WTC11 (cell line): ENCODE results near the gene TBL1XR1. TPM values are rescaled to one million over a fixed set of nuclear protein-coding genes. Genes with fewer than 3 reads are reported as not detected.

ENCODE experiments used
- ATAC-seq: fragments of 200-7000 bp; cut with Tn5 transposase; 2 replicates; pipeline ENCODE4 v1.10.0; 2021; ENCODE audit warnings: mild to moderate bottlenecking, moderate library complexity
- CTCF ChIA-PET: fragments of 300-600 bp; sonication (Branson Sonifier 250); formaldehyde crosslinking; loops from one replicate; lab custom pipeline; 2021; ENCODE audit warnings: antibody characterized with exemption; lab: Charles Lee
- POLR2A ChIA-PET: fragments of 350-600 bp; sonication (Branson Sonifier 250); formaldehyde crosslinking; loops from one replicate; lab custom pipeline; 2021; ENCODE audit warnings: antibody characterized with exemption; lab: Charles Lee
- DNase-seq: peaks from one replicate; pipeline ENCODE4 v3.0.0; 2021; ENCODE audit warnings: low spot score
- H3K27ac Mint-ChIP-seq: 2 replicates; pipeline ENCODE4 v1.8.0; 2021; ENCODE audit warnings: mixed read lengths
- H3K27me3 Mint-ChIP-seq: 2 replicates; pipeline ENCODE4 v1.8.0; 2021; ENCODE audit warnings: low read depth, mild to moderate bottlenecking, moderate library complexity, mixed read lengths
- H3K36me3 Mint-ChIP-seq: 2 replicates; pipeline ENCODE4 v1.8.0; 2021; ENCODE audit warnings: mixed read lengths
- H3K4me1 Mint-ChIP-seq: 2 replicates; pipeline ENCODE4 v1.8.0; 2022; ENCODE audit warnings: mixed read lengths
- H3K4me3 Mint-ChIP-seq: 2 replicates; pipeline ENCODE4 v1.8.0; 2021; ENCODE audit warnings: mild to moderate bottlenecking, moderate library complexity, mixed read lengths
- H3K9me3 Mint-ChIP-seq: 2 replicates; pipeline ENCODE4 v1.8.0; 2021; ENCODE audit warnings: mixed read lengths
- ATF1 ChIP-seq: sonication (generic); formaldehyde crosslinking; IDR thresholded peaks from 2 replicates; pipeline ENCODE4 v1.8.1; 2023; ENCODE audit warnings: mild to moderate bottlenecking, moderate library complexity, missing genetic modification reagents
- ATF3 ChIP-seq: sonication (generic); formaldehyde crosslinking; conservative IDR thresholded peaks from 2 replicates; pipeline ENCODE4 v1.8.1; 2022; ENCODE audit warnings: mild to moderate bottlenecking, missing genetic modification reagents
- EMX1 ChIP-seq: fragments of 250-450 bp; sonication (Bioruptor Pico); IDR thresholded peaks from 2 replicates; pipeline ENCODE4 v1.8.0; 2021; ENCODE audit warnings: mild to moderate bottlenecking
- ERG ChIP-seq: fragments of 250-450 bp; sonication (Bioruptor Pico); IDR thresholded peaks from 2 replicates; pipeline ENCODE4 v1.8.0; 2021; ENCODE audit warnings: mild to moderate bottlenecking
- FOXK1 ChIP-seq: sonication (generic); formaldehyde crosslinking; IDR thresholded peaks from 2 replicates; pipeline ENCODE4 v1.8.0; 2022; ENCODE audit warnings: mild to moderate bottlenecking, moderate library complexity, missing genetic modification reagents
- FOXP1 ChIP-seq: sonication (generic); formaldehyde crosslinking; IDR thresholded peaks from 2 replicates; pipeline ENCODE4 v1.8.0; 2022; ENCODE audit warnings: missing genetic modification reagents, mild to moderate bottlenecking, moderate library complexity, borderline replicate concordance
- GABPB1 ChIP-seq: sonication (generic); formaldehyde crosslinking; IDR thresholded peaks from 2 replicates; pipeline ENCODE4 v1.8.1; 2023; ENCODE audit warnings: mild to moderate bottlenecking, missing genetic modification reagents
- GTF2I ChIP-seq: fragments of 250-450 bp; sonication (Bioruptor Pico); conservative IDR thresholded peaks from 2 replicates; pipeline ENCODE4 v1.4.0; 2021; ENCODE audit warnings: mild to moderate bottlenecking
- MYBL2 ChIP-seq: sonication (generic); formaldehyde crosslinking; IDR thresholded peaks from 2 replicates; pipeline ENCODE4 v1.8.1; 2023; ENCODE audit warnings: mild to moderate bottlenecking, moderate library complexity, missing genetic modification reagents
- NR2C2 ChIP-seq: sonication (generic); formaldehyde crosslinking; IDR thresholded peaks from 2 replicates; pipeline ENCODE4 v1.8.0; 2022; ENCODE audit warnings: mild to moderate bottlenecking, missing genetic modification reagents
- SMAD4 ChIP-seq: sonication (generic); formaldehyde crosslinking; IDR thresholded peaks from 2 replicates; pipeline ENCODE4 v1.8.0; 2022; ENCODE audit warnings: mild to moderate bottlenecking, missing genetic modification reagents
- SP1 ChIP-seq: sonication (generic); formaldehyde crosslinking; conservative IDR thresholded peaks from 2 replicates; pipeline ENCODE4 v1.8.1; 2022; ENCODE audit warnings: missing genetic modification reagents
- USF2 ChIP-seq: sonication (generic); formaldehyde crosslinking; IDR thresholded peaks from 2 replicates; pipeline ENCODE4 v1.8.1; 2023; ENCODE audit warnings: mild to moderate bottlenecking, missing genetic modification reagents, moderate library complexity
- ZBTB21 ChIP-seq: sonication (generic); formaldehyde crosslinking; IDR thresholded peaks from 2 replicates; pipeline ENCODE4 v1.8.1; 2023; ENCODE audit warnings: mild to moderate bottlenecking, missing genetic modification reagents, borderline replicate concordance
- ZNF396 ChIP-seq: fragments of 250-450 bp; sonication (Bioruptor Pico); IDR thresholded peaks from 2 replicates; pipeline ENCODE4 v1.8.0; 2021; ENCODE audit warnings: mild to moderate bottlenecking, moderate library complexity, borderline replicate concordance
- ZNF425 ChIP-seq: fragments of 250-450 bp; sonication (Bioruptor Pico); conservative IDR thresholded peaks from 2 replicates; pipeline ENCODE4 v1.9.0; 2021; ENCODE audit warnings: mild to moderate bottlenecking
- ZSCAN18 ChIP-seq: fragments of 250-450 bp; sonication (Bioruptor Pico); IDR thresholded peaks from 2 replicates; pipeline ENCODE4 v2.1.2; 2022; ENCODE audit warnings: mild to moderate bottlenecking, moderate library complexity
- total RNA-seq: library from RNA; stranded (reverse); gene quantifications from 3 replicates; pipeline ENCODE4 v1.2.3, GENCODE V29; 2021
- TF ChIP-seq, protein P1 (sequence below): sonication (generic); formaldehyde crosslinking; IDR thresholded peaks from 2 replicates; pipeline ENCODE4 v1.8.1; 2023; ENCODE audit warnings: mild to moderate bottlenecking, moderate library complexity, missing genetic modification reagents
- TF ChIP-seq, protein P2 (sequence below): sonication (generic); formaldehyde crosslinking; IDR thresholded peaks from 2 replicates; pipeline ENCODE4 v1.8.1; 2022; ENCODE audit warnings: low read depth, mild to moderate bottlenecking, moderate library complexity, missing genetic modification reagents, borderline replicate concordance
- TF ChIP-seq, protein P3 (sequence below): fragments of 250-450 bp; sonication (Bioruptor Pico); IDR thresholded peaks from 2 replicates; pipeline ENCODE4 v1.9.0; 2021; ENCODE audit warnings: moderate library complexity, mild to moderate bottlenecking, inconsistent platforms, borderline replicate concordance

The TBL1XR1 gene
- total RNA-seq, 1 experiment from 2014 or later = 148 TPM

GRCh38 chr3:177224414-177224813 lies 27.1 kb upstream of the TBL1XR1 start:
- TF ChIP-seq, protein P1, sequence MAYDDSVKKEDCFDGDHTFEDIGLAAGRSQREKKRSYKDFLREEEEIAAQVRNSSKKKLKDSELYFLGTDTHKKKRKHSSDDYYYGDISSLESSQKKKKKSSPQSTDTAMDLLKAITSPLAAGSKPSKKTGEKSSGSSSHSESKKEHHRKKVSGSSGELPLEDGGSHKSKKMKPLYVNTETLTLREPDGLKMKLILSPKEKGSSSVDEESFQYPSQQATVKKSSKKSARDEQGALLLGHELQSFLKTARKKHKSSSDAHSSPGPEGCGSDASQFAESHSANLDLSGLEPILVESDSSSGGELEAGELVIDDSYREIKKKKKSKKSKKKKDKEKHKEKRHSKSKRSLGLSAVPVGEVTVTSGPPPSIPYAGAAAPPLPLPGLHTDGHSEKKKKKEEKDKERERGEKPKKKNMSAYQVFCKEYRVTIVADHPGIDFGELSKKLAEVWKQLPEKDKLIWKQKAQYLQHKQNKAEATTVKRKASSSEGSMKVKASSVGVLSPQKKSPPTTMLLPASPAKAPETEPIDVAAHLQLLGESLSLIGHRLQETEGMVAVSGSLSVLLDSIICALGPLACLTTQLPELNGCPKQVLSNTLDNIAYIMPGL (CRISPR knock-in tag) = no peak
- TF ChIP-seq ATF1 (no peak), MYBL2 (CRISPR knock-in tag) (no peak)

DNA sequence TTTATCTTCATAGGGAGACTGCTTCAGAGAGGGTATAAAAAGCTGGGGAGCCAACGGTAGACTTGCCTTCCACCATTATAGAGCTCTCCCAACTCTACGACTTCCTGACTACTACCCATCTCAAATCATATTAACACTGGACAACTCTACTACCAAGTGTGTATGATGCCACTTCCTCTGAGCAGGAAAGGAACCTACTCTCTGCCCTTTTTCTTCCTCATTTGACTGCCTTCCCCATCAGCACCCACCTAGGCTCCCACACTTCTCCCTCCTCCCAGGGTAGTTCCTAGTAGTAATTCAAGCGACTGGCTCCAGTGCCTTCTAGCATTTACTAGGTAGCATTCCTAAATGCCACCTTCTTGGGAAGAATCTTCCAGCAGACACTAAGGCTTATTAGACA lies 24.5 kb upstream of the TBL1XR1 start:
- DNase-seq = no peak
- TF ChIP-seq, protein P2, sequence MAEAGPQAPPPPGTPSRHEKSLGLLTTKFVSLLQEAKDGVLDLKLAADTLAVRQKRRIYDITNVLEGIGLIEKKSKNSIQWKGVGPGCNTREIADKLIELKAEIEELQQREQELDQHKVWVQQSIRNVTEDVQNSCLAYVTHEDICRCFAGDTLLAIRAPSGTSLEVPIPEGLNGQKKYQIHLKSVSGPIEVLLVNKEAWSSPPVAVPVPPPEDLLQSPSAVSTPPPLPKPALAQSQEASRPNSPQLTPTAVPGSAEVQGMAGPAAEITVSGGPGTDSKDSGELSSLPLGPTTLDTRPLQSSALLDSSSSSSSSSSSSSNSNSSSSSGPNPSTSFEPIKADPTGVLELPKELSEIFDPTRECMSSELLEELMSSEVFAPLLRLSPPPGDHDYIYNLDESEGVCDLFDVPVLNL (CRISPR knock-in tag) = no peak
- TF ChIP-seq ERG (CRISPR knock-in tag) = no peak
- TF ChIP-seq ZBTB21 (CRISPR knock-in tag) = no peak
- TF ChIP-seq, protein P1 (CRISPR knock-in tag) = no peak
- no peak for TF ChIP-seq ATF3 (CRISPR knock-in tag)
- no peak for TF ChIP-seq NR2C2 (CRISPR knock-in tag)
- TF ChIP-seq FOXK1 (CRISPR knock-in tag) = no peak
- no peak for TF ChIP-seq USF2 (CRISPR knock-in tag)
- no peak for TF ChIP-seq ZNF396
- TF ChIP-seq GABPB1 (CRISPR knock-in tag) = no peak
- TF ChIP-seq GTF2I (CRISPR knock-in tag) = no peak
- TF ChIP-seq SMAD4 = no peak
- no peak for TF ChIP-seq ZNF425 (CRISPR knock-in tag)
- TF ChIP-seq ZSCAN18 (CRISPR knock-in tag) = no peak
- TF ChIP-seq EMX1 (CRISPR knock-in tag) = no peak
- no peak for TF ChIP-seq SP1 (CRISPR knock-in tag)
- TF ChIP-seq, protein P3, sequence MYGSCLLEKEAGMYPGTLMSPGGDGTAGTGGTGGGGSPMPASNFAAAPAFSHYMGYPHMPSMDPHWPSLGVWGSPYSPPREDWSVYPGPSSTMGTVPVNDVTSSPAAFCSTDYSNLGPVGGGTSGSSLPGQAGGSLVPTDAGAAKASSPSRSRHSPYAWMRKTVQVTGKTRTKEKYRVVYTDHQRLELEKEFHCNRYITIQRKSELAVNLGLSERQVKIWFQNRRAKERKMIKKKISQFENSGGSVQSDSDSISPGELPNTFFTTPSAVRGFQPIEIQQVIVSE (CRISPR knock-in tag) = no peak
- no peak for TF ChIP-seq FOXP1 (CRISPR knock-in tag)
- Mint-ChIP-seq H3K4me3 (no peak overlapping the region), H3K4me1 (no peaks in the 10 kb centered on the region), H3K36me3 (no peaks in the 10 kb centered on the region), H3K27ac (no peak overlapping the region), H3K9me3 (peaks cover 4% of the 10 kb centered on the region; the same call in 1 of the 2 replicates), H3K27me3 (no peaks in the 10 kb centered on the region; the same call in 1 of the 2 replicates)
- POLR2A ChIA-PET = no interaction called here
- CTCF ChIA-PET = no interaction called here
- ATAC-seq = no peak

More at GRCh38 chr3:177224414-177224813, 27.1 kb upstream of the TBL1XR1 start:
- Mint-ChIP-seq H3K9me3 (peaks cover 10% of the 10 kb centered on the region), H3K4me3 (no peak overlapping the region), H3K27me3 (peaks cover 3% of the 10 kb centered on the region; the same call in 1 of the 2 replicates), H3K27ac (no peak overlapping the region), H3K36me3 (peaks cover 10% of the 10 kb centered on the region), H3K4me1 (no peaks in the 10 kb centered on the region)
- ATAC-seq = no peak
- POLR2A ChIA-PET = no interaction called here
- no peak for DNase-seq
- CTCF ChIA-PET = no interaction called here
